Measurements from ENCODE around the gene CCDC159.

Gene CCDC159

GRCh38 chr19:11382898-11383705 is 36.8 kb downstream of the CCDC159 start:
- in situ Hi-C loops (cut with MboI; ENCODE audit: low sequenced_read_pairs, unreplicated experiment): no loop called here
- peak; percentile 65 for TF ChIP-seq CTCF (IDR thresholded peaks at IDR 0.05; ENCODE audit: borderline replicate concordance, control extremely low read depth, extremely low read depth, insufficient read depth, missing control alignments)
- DNase-seq (ENCODE audit: low spot score): peak; percentile 74

DNA sequence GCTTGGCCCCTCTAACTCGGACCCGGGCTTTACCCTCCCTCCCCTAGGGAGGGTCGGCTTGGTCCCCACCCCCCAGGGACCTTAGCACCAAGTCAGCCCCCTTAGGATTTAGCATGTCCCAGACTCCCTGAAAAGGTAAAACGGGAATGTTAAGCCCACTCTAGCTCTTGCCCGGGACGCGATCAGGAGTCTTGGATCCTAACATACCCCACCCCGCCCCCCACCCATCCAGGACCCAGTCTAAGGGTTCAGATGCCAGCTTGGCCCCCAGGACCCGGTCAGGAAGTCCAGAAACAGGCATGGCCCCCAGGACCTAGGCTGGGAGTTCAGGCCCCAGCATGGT is 37.4 kb downstream of the CCDC159 start:
- TF ChIP-seq CTCF (IDR thresholded peaks at IDR 0.05; ENCODE audit: borderline replicate concordance, control extremely low read depth, extremely low read depth, insufficient read depth, missing control alignments): no peak
- DNase-seq (ENCODE audit: low spot score): no peak
- in situ Hi-C loops (cut with MboI; ENCODE audit: low sequenced_read_pairs, unreplicated experiment): no loop called here

- no peak for TF ChIP-seq CTCF (IDR thresholded peaks at IDR 0.05; ENCODE audit: borderline replicate concordance, control extremely low read depth, extremely low read depth, insufficient read depth, missing control alignments)
- in situ Hi-C loops (cut with MboI; ENCODE audit: low sequenced_read_pairs, unreplicated experiment): no loop called here
- no peak for DNase-seq (ENCODE audit: low spot score)
Observed at GRCh38 chr19:11384778-11385129, 38.4 kb downstream of the CCDC159 start.

- no peak for TF ChIP-seq CTCF (IDR thresholded peaks at IDR 0.05; ENCODE audit: borderline replicate concordance, control extremely low read depth, extremely low read depth, insufficient read depth, missing control alignments)
- DNase-seq (ENCODE audit: low spot score): no peak
- in situ Hi-C loops (cut with MboI; ENCODE audit: low sequenced_read_pairs, unreplicated experiment): no loop called here
Observed at GRCh38 chr19:11387162-11388034, 41.1 kb downstream of the CCDC159 start.

DNA sequence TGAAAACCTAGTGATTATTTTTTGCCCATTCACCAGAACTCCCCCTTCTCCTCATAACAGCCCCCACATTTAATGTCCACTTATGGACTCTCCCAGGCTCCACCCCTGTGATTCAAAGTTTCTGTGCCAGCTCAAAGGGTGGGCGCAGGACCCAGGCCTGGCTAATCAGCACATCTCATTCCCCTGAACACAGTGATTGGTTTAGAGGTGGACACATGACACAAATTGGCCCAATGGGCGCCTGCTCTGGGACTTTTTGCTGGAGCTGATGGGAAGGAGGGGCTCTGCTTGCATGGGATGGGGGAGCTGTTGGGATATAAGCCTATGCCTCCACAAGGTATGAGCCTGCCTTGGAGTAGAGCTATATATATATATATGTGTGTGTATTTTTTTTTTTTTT is 44.0 kb downstream of the CCDC159 start:
- in situ Hi-C loops (cut with MboI; ENCODE audit: low sequenced_read_pairs, unreplicated experiment): no loop called here
- no peak for TF ChIP-seq CTCF (IDR thresholded peaks at IDR 0.05; ENCODE audit: borderline replicate concordance, control extremely low read depth, extremely low read depth, insufficient read depth, missing control alignments)
- DNase-seq (ENCODE audit: low spot score): no peak

GRCh38 chr19:11390933-11391680 is 44.8 kb downstream of the CCDC159 start:
- DNase-seq (ENCODE audit: low spot score): no peak
- TF ChIP-seq CTCF (IDR thresholded peaks at IDR 0.05; ENCODE audit: borderline replicate concordance, control extremely low read depth, extremely low read depth, insufficient read depth, missing control alignments): no peak
- in situ Hi-C loops (cut with MboI; ENCODE audit: low sequenced_read_pairs, unreplicated experiment): no loop called here

Measured in GM13976 (cell line).